Loucy (cell line): Measurements from ENCODE around the gene DTX1.

Experiments
- CTCF ChIP-seq: fragments of 200-600 bp; sonication (generic); conservative IDR thresholded peaks from 2 replicates; pipeline ENCODE4 v1.5.1; 2014; ENCODE audit warnings: mild to moderate bottlenecking, antibody characterized with exemption, low read length
- EZH2phosphoT487 ChIP-seq: fragments of 200-600 bp; IDR thresholded peaks from 2 replicates; pipeline ENCODE4 v1.6.1; 2018; ENCODE audit warnings: antibody characterized with exemption, mild to moderate bottlenecking, moderate library complexity, borderline replicate concordance

GRCh38 chr12:113102811-113103210, 46.3 kb downstream of the DTX1 start:
- no peak for TF ChIP-seq CTCF
- no peak for TF ChIP-seq EZH2phosphoT487
